Measurements from ENCODE around the gene TUBGCP4.

GRCh38 chr15:43403616-43404015, 32.7 kb downstream of the TUBGCP4 start:
- TF ChIP-seq, protein P1, sequence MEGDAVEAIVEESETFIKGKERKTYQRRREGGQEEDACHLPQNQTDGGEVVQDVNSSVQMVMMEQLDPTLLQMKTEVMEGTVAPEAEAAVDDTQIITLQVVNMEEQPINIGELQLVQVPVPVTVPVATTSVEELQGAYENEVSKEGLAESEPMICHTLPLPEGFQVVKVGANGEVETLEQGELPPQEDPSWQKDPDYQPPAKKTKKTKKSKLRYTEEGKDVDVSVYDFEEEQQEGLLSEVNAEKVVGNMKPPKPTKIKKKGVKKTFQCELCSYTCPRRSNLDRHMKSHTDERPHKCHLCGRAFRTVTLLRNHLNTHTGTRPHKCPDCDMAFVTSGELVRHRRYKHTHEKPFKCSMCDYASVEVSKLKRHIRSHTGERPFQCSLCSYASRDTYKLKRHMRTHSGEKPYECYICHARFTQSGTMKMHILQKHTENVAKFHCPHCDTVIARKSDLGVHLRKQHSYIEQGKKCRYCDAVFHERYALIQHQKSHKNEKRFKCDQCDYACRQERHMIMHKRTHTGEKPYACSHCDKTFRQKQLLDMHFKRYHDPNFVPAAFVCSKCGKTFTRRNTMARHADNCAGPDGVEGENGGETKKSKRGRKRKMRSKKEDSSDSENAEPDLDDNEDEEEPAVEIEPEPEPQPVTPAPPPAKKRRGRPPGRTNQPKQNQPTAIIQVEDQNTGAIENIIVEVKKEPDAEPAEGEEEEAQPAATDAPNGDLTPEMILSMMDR (conservative IDR thresholded peaks at IDR 0.05 in 1 of 2, IDR thresholded peaks at IDR 0.05 in 1 of 2; ENCODE audit: extremely low read depth in 1 of 2, insufficient read depth in 1 of 2, low read depth in 1 of 2, low read length in 2 of 2) = no peak
- no peak for TF ChIP-seq EZH2 (IDR thresholded peaks at IDR 0.05; ENCODE audit: borderline replicate concordance, low read length)
